Ovary (tissue), 3 donors: ENCODE data around the gene PRDM7.

Experiments used
- EP300 ChIP-seq: sonication (generic); formaldehyde crosslinking; IDR thresholded peaks from one replicate; pipeline ENCODE4 v1.6.1; 2017; ENCODE audit warnings: antibody characterized with exemption
- POLR2A ChIP-seq: fragments of 450-650 bp; IDR thresholded peaks from one replicate; pipeline ENCODE4 v1.6.1; 2017; ENCODE audit warnings: antibody characterized with exemption, mild to moderate bottlenecking, moderate library complexity
- TF ChIP-seq, protein P1 (sequence below), 3 donors: fragments of 450-650 bp in 2 of 3; fragments of 200-600 bp in 1 of 3; IDR thresholded peaks; one replicate each; pipeline versions ENCODE4 v1.5.1 to v1.8.0; 2016 to 2022; ENCODE audit warnings: antibody characterized with exemption in 3 of 3, mild to moderate bottlenecking in 1 of 3
- donor health status: DM: no; HTN: no; CAD: no.

DNA sequence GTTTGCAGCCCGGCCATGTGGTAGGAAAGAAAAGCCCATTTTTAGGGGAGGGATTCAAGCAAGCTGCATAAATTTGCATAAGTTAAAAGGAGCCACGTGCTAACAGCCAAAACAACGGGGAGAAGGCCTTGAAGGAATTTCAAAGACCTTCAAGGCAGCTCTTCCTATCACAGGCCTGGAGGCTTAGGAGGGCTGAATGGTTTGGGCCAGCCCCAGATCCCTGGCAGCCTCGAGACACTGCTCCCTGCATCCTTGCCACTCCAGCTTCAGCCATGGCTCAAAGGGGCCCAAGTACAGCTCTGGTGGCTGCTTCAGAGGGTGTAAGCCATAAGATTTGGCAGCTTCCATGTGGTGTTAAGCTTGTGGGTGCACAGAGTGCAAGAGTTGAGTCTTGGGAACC, 22.6 kb downstream of the PRDM7 start:
- TF ChIP-seq, protein P1, sequence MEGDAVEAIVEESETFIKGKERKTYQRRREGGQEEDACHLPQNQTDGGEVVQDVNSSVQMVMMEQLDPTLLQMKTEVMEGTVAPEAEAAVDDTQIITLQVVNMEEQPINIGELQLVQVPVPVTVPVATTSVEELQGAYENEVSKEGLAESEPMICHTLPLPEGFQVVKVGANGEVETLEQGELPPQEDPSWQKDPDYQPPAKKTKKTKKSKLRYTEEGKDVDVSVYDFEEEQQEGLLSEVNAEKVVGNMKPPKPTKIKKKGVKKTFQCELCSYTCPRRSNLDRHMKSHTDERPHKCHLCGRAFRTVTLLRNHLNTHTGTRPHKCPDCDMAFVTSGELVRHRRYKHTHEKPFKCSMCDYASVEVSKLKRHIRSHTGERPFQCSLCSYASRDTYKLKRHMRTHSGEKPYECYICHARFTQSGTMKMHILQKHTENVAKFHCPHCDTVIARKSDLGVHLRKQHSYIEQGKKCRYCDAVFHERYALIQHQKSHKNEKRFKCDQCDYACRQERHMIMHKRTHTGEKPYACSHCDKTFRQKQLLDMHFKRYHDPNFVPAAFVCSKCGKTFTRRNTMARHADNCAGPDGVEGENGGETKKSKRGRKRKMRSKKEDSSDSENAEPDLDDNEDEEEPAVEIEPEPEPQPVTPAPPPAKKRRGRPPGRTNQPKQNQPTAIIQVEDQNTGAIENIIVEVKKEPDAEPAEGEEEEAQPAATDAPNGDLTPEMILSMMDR (IDR thresholded peaks at IDR 0.05) = no peak
- no peak for TF ChIP-seq EP300
- no peak for TF ChIP-seq POLR2A
